PC-3 (cell line): ENCODE measurements around the gene LCE1D.

Experiments used
- EZH2 ChIP-seq: fragments of 300-600 bp; sonication (generic); IDR thresholded peaks from one replicate; pipeline ENCODE4 v1.6.1; 2017; ENCODE audit warnings: antibody characterized with exemption, mild to moderate bottlenecking, low read length; ENCODE audit not compliant: unreplicated experiment
- EZH2phosphoT487 ChIP-seq: fragments of 300-600 bp; sonication (generic); IDR thresholded peaks from 2 replicates; pipeline ENCODE4 v1.6.1; 2018; ENCODE audit warnings: mild to moderate bottlenecking, antibody characterized with exemption, low read length, borderline replicate concordance
- TF ChIP-seq, protein P1 (sequence below): fragments of 300-600 bp; sonication (generic); conservative IDR thresholded peaks from 2 replicates; pipeline ENCODE4 v1.5.1; 2017; ENCODE audit warnings: antibody characterized with exemption, low read depth, mild to moderate bottlenecking, low read length

DNA sequence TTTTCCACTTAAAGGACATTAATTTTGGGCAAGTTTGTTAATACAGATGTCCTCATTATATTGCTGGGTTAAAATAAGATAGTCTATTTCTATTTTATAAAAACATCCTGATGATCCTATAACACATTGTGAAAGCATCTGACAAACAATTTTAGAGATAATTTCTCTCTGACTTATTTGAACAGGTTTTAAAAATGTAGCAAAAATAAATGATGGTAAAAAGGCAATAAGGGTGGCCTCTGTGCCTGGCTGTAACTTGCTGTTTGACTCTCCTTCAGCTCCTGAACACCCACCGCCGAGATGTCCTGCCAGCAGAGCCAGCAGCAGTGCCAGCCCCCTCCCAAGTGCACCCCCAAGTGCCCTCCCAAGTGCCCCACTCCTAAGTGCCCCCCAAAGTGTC is 30.7 kb downstream of the LCE1D start, which contains the start of gene LCE1A:
- TF ChIP-seq, protein P1, sequence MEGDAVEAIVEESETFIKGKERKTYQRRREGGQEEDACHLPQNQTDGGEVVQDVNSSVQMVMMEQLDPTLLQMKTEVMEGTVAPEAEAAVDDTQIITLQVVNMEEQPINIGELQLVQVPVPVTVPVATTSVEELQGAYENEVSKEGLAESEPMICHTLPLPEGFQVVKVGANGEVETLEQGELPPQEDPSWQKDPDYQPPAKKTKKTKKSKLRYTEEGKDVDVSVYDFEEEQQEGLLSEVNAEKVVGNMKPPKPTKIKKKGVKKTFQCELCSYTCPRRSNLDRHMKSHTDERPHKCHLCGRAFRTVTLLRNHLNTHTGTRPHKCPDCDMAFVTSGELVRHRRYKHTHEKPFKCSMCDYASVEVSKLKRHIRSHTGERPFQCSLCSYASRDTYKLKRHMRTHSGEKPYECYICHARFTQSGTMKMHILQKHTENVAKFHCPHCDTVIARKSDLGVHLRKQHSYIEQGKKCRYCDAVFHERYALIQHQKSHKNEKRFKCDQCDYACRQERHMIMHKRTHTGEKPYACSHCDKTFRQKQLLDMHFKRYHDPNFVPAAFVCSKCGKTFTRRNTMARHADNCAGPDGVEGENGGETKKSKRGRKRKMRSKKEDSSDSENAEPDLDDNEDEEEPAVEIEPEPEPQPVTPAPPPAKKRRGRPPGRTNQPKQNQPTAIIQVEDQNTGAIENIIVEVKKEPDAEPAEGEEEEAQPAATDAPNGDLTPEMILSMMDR, result no peak
- TF ChIP-seq EZH2phosphoT487, result no peak
- TF ChIP-seq EZH2, result no peak
